ENCODE data around the gene MPPED2.

Gene MPPED2

DNA sequence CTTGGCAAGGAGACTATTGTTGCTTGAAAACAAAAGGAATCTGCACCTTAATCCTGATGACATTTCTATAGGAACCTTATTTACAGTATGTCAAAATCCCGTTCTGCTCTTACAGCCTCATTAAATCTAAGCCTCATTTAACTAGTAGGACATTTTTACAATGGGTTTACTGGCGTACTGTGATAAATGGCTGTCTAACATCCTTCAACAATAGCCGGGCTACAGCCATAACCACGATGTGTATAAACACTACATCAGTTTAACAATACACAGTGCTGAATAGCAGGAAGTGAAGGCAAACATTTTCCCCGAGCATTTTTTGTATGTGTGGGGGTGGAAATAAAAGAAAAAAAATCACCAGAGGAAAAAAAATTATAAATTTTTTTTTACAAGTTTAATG, 132.0 kb downstream of the MPPED2 start:
- ATAC-seq (ENCODE audit: low read depth), result no peak
- no peaks in the 10 kb centered on the region for H3K36me3 Mint-ChIP-seq
- H3K4me3 Mint-ChIP-seq, result no peak overlapping the region
- DNase-seq (ENCODE audit: low spot score in 2 of 2), result no peak
- H3K27me3 Mint-ChIP-seq, result peaks cover 7% of the 10 kb centered on the region
- no peak overlapping the region for H3K27ac Mint-ChIP-seq
- no peaks in the 10 kb centered on the region for H3K4me1 Mint-ChIP-seq
- H3K9me3 Mint-ChIP-seq, result no peaks in the 10 kb centered on the region

DNA sequence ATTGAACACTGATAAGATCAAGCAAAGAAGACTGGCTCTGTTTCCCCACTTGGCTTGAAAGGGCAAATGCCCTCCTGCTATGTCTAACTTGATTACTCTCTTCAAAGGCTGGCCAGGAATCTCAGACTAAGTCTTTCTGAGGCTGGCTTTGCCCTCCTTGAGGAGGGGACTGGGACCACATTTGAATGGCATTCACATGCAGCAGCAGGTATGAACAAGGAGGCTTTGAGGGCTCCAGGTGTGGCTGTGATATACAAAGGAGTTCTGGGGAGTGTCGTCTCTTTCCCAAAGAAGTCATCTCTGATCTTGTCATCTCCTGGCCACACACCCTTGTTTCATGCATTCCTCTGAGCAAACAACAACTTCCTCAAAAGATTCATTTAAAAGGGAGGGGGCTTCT, 132.4 kb downstream of the MPPED2 start:
- Mint-ChIP-seq H3K4me1 (no peaks in the 10 kb centered on the region), H3K27me3 (peaks cover 11% of the 10 kb centered on the region)

DNA sequence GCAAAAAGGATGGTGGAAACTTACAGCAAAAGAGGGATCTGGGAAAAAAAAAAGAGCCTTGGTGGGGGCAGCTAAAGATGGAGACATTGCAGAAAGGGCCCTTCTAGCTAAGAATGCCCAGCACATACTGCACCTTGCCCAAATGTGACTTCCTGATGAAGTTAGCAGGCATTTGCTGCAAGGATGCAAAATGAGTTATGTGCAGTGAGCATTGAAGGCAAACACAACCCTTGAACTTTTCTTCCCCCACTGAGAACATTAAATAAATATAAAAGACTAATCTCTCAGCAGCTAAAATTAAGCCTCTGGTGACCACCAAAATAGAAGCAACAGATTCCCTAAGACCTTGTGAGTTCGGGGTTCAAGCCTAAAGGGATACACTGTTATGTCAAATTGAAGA, 133.3 kb downstream of the MPPED2 start:
- no peak for ATAC-seq (ENCODE audit: low read depth)
- DNase-seq (ENCODE audit: low spot score in 2 of 2), result no peak
- no peaks in the 10 kb centered on the region for H3K4me1 Mint-ChIP-seq
- H3K9me3 Mint-ChIP-seq, result no peaks in the 10 kb centered on the region
- H3K27ac Mint-ChIP-seq, result no peak overlapping the region
- no peaks in the 10 kb centered on the region for H3K36me3 Mint-ChIP-seq
- peaks cover 11% of the 10 kb centered on the region for H3K27me3 Mint-ChIP-seq
- H3K4me3 Mint-ChIP-seq, result no peak overlapping the region

More for the DNA sequence above, 132.4 kb downstream of the MPPED2 start:
- H3K36me3 Mint-ChIP-seq, result no peaks in the 10 kb centered on the region
- no peak overlapping the region for H3K27ac Mint-ChIP-seq
- no peak for DNase-seq (ENCODE audit: low spot score in 2 of 2)
- H3K9me3 Mint-ChIP-seq, result no peaks in the 10 kb centered on the region
- no peak overlapping the region for H3K4me3 Mint-ChIP-seq
- no peak for ATAC-seq (ENCODE audit: low read depth)

DNA sequence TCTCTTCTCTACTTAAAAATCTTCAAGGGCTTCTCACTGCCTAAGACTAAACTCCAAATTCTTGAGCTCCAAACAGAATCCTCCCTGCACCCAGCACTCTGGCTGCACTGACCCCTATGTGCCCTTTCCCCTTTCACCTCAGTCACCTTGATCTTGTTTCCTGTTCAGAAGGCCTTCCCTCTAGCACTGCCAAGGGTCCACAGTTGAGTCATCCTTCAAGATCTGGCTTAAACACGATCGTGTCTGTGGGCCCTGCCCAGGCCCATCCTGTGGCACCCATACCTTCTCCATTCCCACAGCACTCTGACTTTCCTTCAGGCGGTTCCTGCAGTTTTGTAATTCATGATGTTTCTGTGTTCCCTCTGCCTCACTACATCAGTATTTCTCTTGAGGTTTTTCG, 134.0 kb downstream of the MPPED2 start:
- Mint-ChIP-seq H3K36me3 (no peaks in the 10 kb centered on the region), H3K9me3 (no peaks in the 10 kb centered on the region), H3K4me1 (no peaks in the 10 kb centered on the region), H3K27ac (no peak overlapping the region), H3K4me3 (no peak overlapping the region), H3K27me3 (peaks cover 11% of the 10 kb centered on the region)
- ATAC-seq (ENCODE audit: low read depth), result no peak
- DNase-seq (ENCODE audit: low spot score in 2 of 2), result no peak

DNA sequence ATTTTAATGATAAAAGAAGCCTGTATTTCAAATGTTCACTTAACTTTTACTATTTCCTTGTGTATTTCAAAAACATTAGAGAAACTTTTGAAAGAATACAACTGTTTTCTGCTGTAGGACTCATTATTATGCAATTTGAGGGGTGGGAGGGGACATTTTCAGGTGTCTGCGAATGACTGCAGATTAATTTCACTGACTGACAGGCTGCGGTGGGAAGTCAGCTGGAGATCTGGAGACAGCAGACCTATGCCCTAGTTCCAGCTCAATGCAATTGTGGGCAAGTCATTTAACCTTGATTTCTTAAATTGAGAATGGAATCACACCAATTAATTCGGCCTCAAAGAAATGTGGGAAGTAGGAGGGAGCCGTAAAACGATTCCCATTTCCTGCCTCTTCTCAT, 134.5 kb downstream of the MPPED2 start:
- Mint-ChIP-seq H3K9me3 (no peaks in the 10 kb centered on the region), H3K4me3 (no peak overlapping the region), H3K4me1 (no peaks in the 10 kb centered on the region), H3K36me3 (no peaks in the 10 kb centered on the region), H3K27me3 (peaks cover 12% of the 10 kb centered on the region), H3K27ac (no peak overlapping the region)
- ATAC-seq (ENCODE audit: low read depth) (no peak), DNase-seq (ENCODE audit: low spot score in 2 of 2) (no peak)

DNA sequence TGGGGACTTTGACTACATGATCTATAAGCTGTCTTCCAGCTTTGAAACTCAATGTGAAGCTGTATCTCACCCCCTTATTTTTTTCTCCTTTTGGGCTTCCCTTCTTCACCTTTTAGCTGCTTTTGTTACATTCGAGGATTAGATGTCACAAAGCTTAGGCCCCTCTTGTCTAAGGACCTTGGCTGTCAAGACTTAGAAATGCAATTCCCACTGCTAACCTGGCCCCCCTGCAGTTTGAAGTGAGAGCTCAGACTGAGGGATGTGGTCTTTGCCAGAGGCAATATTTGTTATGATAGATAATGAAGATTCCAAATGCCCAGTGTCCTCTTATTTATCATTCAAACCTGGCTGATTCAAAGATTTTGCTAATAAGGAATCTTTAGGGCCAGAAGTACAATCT, 135.0 kb downstream of the MPPED2 start:
- ATAC-seq (ENCODE audit: low read depth), result no peak
- no peak overlapping the region for H3K27ac Mint-ChIP-seq
- no peaks in the 10 kb centered on the region for H3K9me3 Mint-ChIP-seq
- peaks cover 10% of the 10 kb centered on the region for H3K27me3 Mint-ChIP-seq
- DNase-seq (ENCODE audit: low spot score in 2 of 2), result no peak
- H3K4me3 Mint-ChIP-seq, result no peak overlapping the region
- H3K36me3 Mint-ChIP-seq, result no peaks in the 10 kb centered on the region
- H3K4me1 Mint-ChIP-seq, result no peaks in the 10 kb centered on the region

- H3K36me3 Mint-ChIP-seq, result no peaks in the 10 kb centered on the region
- H3K27ac Mint-ChIP-seq, result no peak overlapping the region
- no peaks in the 10 kb centered on the region for H3K9me3 Mint-ChIP-seq
- no peak for DNase-seq (ENCODE audit: low spot score in 2 of 2)
- H3K27me3 Mint-ChIP-seq, result peaks cover 7% of the 10 kb centered on the region
- ATAC-seq (ENCODE audit: low read depth), result no peak
- H3K4me1 Mint-ChIP-seq, result no peaks in the 10 kb centered on the region
- H3K4me3 Mint-ChIP-seq, result no peak overlapping the region
Measured at GRCh38 chr11:30447058-30447640, 139.0 kb downstream of the MPPED2 start.

DNA sequence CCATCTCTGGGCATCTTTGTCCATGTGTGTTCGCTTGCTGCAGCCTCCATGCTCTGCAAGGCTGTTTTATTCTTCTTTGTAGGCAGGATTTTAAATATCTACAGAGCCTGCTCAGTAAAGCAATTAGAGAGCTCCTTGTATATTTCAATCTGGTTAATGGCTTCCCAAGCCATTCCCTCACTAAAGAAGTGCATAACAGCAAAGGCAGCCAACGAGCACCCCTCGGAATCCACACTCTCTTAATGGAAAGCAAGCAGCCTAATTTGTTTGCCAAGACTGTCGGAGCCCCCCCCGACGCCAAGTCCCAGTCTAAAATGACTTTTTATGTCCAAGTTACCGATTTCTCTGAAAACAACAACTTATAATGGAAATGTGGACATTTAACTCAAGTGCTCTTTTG, 139.6 kb downstream of the MPPED2 start:
- Mint-ChIP-seq H3K9me3 (no peaks in the 10 kb centered on the region), H3K36me3 (no peaks in the 10 kb centered on the region), H3K4me1 (no peaks in the 10 kb centered on the region), H3K4me3 (no peak overlapping the region), H3K27ac (no peak overlapping the region), H3K27me3 (peaks cover 6% of the 10 kb centered on the region)
- no peak for ATAC-seq (ENCODE audit: low read depth)
- DNase-seq (ENCODE audit: low spot score in 2 of 2), result no peak

- ATAC-seq (ENCODE audit: low read depth) (no peak), DNase-seq (ENCODE audit: low spot score in 2 of 2) (no peak)
- no peak overlapping the region for H3K4me3 Mint-ChIP-seq
Measured at GRCh38 chr11:30445056-30445455, 141.1 kb downstream of the MPPED2 start.

DNA sequence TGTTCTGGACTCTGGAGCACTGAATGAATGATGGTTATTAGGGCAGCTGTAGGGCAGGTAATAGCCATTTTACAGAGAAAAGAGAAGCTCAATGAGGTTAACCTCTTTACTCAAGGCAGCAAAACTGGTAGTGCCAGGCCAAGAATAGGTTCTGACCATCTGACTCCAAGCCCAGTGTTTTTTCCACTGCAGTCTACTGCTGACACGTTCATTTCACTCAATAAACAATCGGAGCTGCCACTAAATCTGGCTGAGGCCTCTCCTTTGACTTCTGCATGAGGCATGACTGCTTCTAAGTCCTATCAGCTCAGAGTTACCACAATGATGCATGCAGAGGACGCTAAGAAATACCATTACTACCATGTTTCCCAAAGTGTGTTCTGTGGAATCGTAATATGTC, 145.6 kb downstream of the MPPED2 start:
- H3K4me3 Mint-ChIP-seq, result no peak overlapping the region
- DNase-seq (ENCODE audit: low spot score in 2 of 2) (no peak), ATAC-seq (ENCODE audit: low read depth) (no peak)
- H3K27me3 Mint-ChIP-seq, result peaks cover 4% of the 10 kb centered on the region
- no peaks in the 10 kb centered on the region for H3K36me3 Mint-ChIP-seq
- H3K27ac Mint-ChIP-seq, result no peak overlapping the region
- H3K4me1 Mint-ChIP-seq, result no peaks in the 10 kb centered on the region
- H3K9me3 Mint-ChIP-seq, result no peaks in the 10 kb centered on the region

More at GRCh38 chr11:30445056-30445455, 141.1 kb downstream of the MPPED2 start:
- Mint-ChIP-seq H3K4me1 (no peaks in the 10 kb centered on the region), H3K9me3 (no peaks in the 10 kb centered on the region), H3K27ac (no peak overlapping the region), H3K27me3 (peaks cover 6% of the 10 kb centered on the region), H3K36me3 (no peaks in the 10 kb centered on the region)

GRCh38 chr11:30436801-30437200, 149.4 kb downstream of the MPPED2 start:
- Mint-ChIP-seq H3K4me3 (no peak overlapping the region), H3K27ac (no peak overlapping the region), H3K36me3 (no peaks in the 10 kb centered on the region), H3K9me3 (no peaks in the 10 kb centered on the region), H3K27me3 (peaks cover 4% of the 10 kb centered on the region), H3K4me1 (no peaks in the 10 kb centered on the region)
- DNase-seq (ENCODE audit: low spot score in 2 of 2) (no peak), ATAC-seq (ENCODE audit: low read depth) (no peak)

GRCh38 chr11:30435488-30435887, 150.7 kb downstream of the MPPED2 start:
- Mint-ChIP-seq H3K4me3 (no peak overlapping the region), H3K27me3 (peaks cover 4% of the 10 kb centered on the region)

DNA sequence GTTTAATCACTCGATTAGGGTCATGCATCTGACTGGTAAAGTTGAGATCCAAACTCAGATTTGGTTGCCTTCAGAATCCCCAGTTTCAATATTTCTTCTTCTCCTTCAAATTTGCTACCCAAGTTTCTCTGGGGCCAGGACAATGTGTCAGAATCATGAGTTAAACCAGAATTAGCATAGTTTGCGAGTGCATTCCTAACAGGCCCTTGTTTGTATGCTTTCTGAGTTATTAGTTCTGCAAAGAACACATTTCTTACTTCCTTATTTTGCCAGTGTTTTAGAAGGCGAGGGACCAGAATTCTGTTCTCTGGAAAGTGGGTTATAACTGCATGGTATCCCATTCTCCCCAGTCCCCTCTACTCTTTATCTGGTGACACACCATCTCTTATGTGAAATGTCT, 151.3 kb downstream of the MPPED2 start:
- Mint-ChIP-seq H3K36me3 (no peaks in the 10 kb centered on the region), H3K9me3 (no peaks in the 10 kb centered on the region), H3K4me3 (no peak overlapping the region), H3K27me3 (peaks cover 4% of the 10 kb centered on the region), H3K4me1 (no peaks in the 10 kb centered on the region), H3K27ac (no peak overlapping the region)
- DNase-seq (ENCODE audit: low spot score in 2 of 2), result no peak
- no peak for ATAC-seq (ENCODE audit: low read depth)

More at GRCh38 chr11:30435488-30435887, 150.7 kb downstream of the MPPED2 start:
- DNase-seq (ENCODE audit: low spot score in 2 of 2) (no peak), ATAC-seq (ENCODE audit: low read depth) (no peak)
- Mint-ChIP-seq H3K36me3 (no peaks in the 10 kb centered on the region), H3K4me1 (no peaks in the 10 kb centered on the region), H3K27ac (no peak overlapping the region), H3K9me3 (no peaks in the 10 kb centered on the region)

- no peak for ATAC-seq (ENCODE audit: low read depth)
- no peak overlapping the region for H3K27ac Mint-ChIP-seq
- no peaks in the 10 kb centered on the region for H3K36me3 Mint-ChIP-seq
- no peak overlapping the region for H3K4me3 Mint-ChIP-seq
- no peaks in the 10 kb centered on the region for H3K4me1 Mint-ChIP-seq
- peaks cover 4% of the 10 kb centered on the region for H3K27me3 Mint-ChIP-seq
- DNase-seq (ENCODE audit: low spot score in 2 of 2), result no peak
- no peaks in the 10 kb centered on the region for H3K9me3 Mint-ChIP-seq
Measured at GRCh38 chr11:30433831-30434230, 152.3 kb downstream of the MPPED2 start.

GRCh38 chr11:30432716-30433115, 153.4 kb downstream of the MPPED2 start:
- H3K36me3 Mint-ChIP-seq, result no peaks in the 10 kb centered on the region
- no peaks in the 10 kb centered on the region for H3K4me1 Mint-ChIP-seq
- DNase-seq (ENCODE audit: low spot score in 2 of 2) (no peak), ATAC-seq (ENCODE audit: low read depth) (no peak)
- H3K27ac Mint-ChIP-seq, result no peak overlapping the region
- peaks cover 4% of the 10 kb centered on the region for H3K27me3 Mint-ChIP-seq
- H3K9me3 Mint-ChIP-seq, result no peaks in the 10 kb centered on the region
- H3K4me3 Mint-ChIP-seq, result no peak overlapping the region
